Neural progenitor cell (in vitro differentiated cells): Measurements from ENCODE around the gene PYGB. TPM values are rescaled to one million over a fixed set of nuclear protein-coding genes. Genes with fewer than 3 reads are reported as not detected.
A peak's percentile ranks its signal among the peaks of the same experiment; 100 is the strongest.
"Not testable (repeated sequence)": the region's sequence is repeated elsewhere in the genome, so short reads cannot be mapped to it uniquely, and the experiment has no call there.

Experiments
- DNase-seq: peaks from one replicate; pipeline ENCODE4 v3.0.0-alpha.2; 2016; ENCODE audit warnings: low spot score
- H2AFZ ChIP-seq: fragments of 200-600 bp; sonication (generic); replicated peaks from 2 replicates; pipeline ENCODE4 v1.6.1; 2016; ENCODE audit warnings: antibody characterized with exemption
- H3F3A ChIP-seq: fragments of 200-600 bp; sonication (generic); 2 replicates; pipeline ENCODE4 v1.6.1; 2016; ENCODE audit warnings: antibody characterized with exemption, low read depth
- H3K27ac ChIP-seq: fragments of 200-600 bp; sonication (generic); 2 replicates; pipeline ENCODE4 v1.5.1; 2016; ENCODE audit warnings: mild to moderate bottlenecking
- H3K27me3 ChIP-seq: fragments of 200-600 bp; sonication (generic); 2 replicates; pipeline ENCODE4 v1.6.1; 2016; ENCODE audit warnings: mild to moderate bottlenecking, moderate library complexity
- H3K36me3 ChIP-seq: fragments of 200-600 bp; sonication (generic); 2 replicates; pipeline ENCODE4 v1.5.1; 2016
- H3K4me1 ChIP-seq: fragments of 200-600 bp; sonication (generic); 2 replicates; pipeline ENCODE4 v1.6.1; 2016; ENCODE audit warnings: mixed run types
- H3K4me2 ChIP-seq: fragments of 200-600 bp; sonication (generic); 2 replicates; pipeline ENCODE4 v1.6.1; 2016
- H3K4me3 ChIP-seq: fragments of 200-600 bp; sonication (generic); 2 replicates; pipeline ENCODE4 v1.5.1; 2016
- H3K79me2 ChIP-seq: fragments of 200-600 bp; sonication (generic); 2 replicates; pipeline ENCODE4 v1.6.1; 2016; ENCODE audit warnings: low read depth
- H3K9ac ChIP-seq: fragments of 200-600 bp; sonication (generic); 2 replicates; pipeline ENCODE4 v1.6.1; 2016
- H3K9me3 ChIP-seq: fragments of 200-600 bp; sonication (generic); 2 replicates; pipeline ENCODE4 v1.5.1; 2016; ENCODE audit warnings: low read depth
- H4K20me1 ChIP-seq: fragments of 200-600 bp; sonication (generic); 2 replicates; pipeline ENCODE4 v1.6.1; 2016; ENCODE audit warnings: low read depth
- H3K27ac Mint-ChIP-seq: 3 replicates; pipeline ENCODE4 v1.8.0; 2021; ENCODE audit warnings: mixed read lengths
- H3K27me3 Mint-ChIP-seq: 2 replicates; pipeline ENCODE4 v1.8.0; 2022; ENCODE audit warnings: low read depth, mild to moderate bottlenecking, inconsistent platforms, moderate library complexity, mixed read lengths; ENCODE audit not compliant: insufficient read depth
- H3K36me3 Mint-ChIP-seq: 3 replicates; pipeline ENCODE4 v1.8.0; 2021; ENCODE audit warnings: mixed read lengths
- H3K4me1 Mint-ChIP-seq: 3 replicates; pipeline ENCODE4 v1.8.0; 2021; ENCODE audit warnings: mixed read lengths
- H3K4me3 Mint-ChIP-seq: 3 replicates; pipeline ENCODE4 v1.8.0; 2021; ENCODE audit warnings: mild to moderate bottlenecking, moderate library complexity, mixed read lengths
- H3K9me3 Mint-ChIP-seq: 3 replicates; pipeline ENCODE4 v1.8.0; 2020; ENCODE audit warnings: mixed read lengths
- CTCF ChIP-seq: fragments of 200-600 bp; sonication (generic); IDR thresholded peaks from 2 replicates; pipeline ENCODE4 v1.5.1; 2017; ENCODE audit warnings: antibody characterized with exemption, mild to moderate bottlenecking
- EZH2 ChIP-seq: fragments of 200-600 bp; sonication (generic); IDR thresholded peaks from 2 replicates; pipeline ENCODE4 v1.6.1; 2017; ENCODE audit warnings: antibody characterized with exemption, mild to moderate bottlenecking, moderate library complexity
- EZH2phosphoT487 ChIP-seq: fragments of 200-600 bp; sonication (generic); IDR thresholded peaks from 2 replicates; pipeline ENCODE4 v1.6.1; 2017; ENCODE audit warnings: antibody characterized with exemption
- total RNA-seq: library from RNA; depleted of rRNA; stranded (reverse); fragments of >200 nt; gene quantifications from 2 replicates; pipeline ENCODE4 v1.2.3, GENCODE V29; 2015; ENCODE audit warnings: low replicate concordance

PYGB gene
- total RNA-seq, 1 donor from 2014 or later, result 40.9 TPM

GRCh38 chr20:25239387-25240370 lies 8.2 kb upstream of the PYGB start:
- TF ChIP-seq EZH2 (no peak), EZH2phosphoT487 (no peak), CTCF (no peak)
- no peak for DNase-seq
- H3K27me3 ChIP-seq, result no peaks in the 10 kb centered on the region
- no peaks in the 10 kb centered on the region for H3K79me2 ChIP-seq
- Mint-ChIP-seq H3K27me3 (peaks cover 15% of the 10 kb centered on the region), H3K27ac (no peak overlapping the region), H3K9me3 (peaks cover 2% of the 10 kb centered on the region), H3K4me1 (peaks cover 29% of the 10 kb centered on the region), H3K36me3 (peaks cover 2% of the 10 kb centered on the region), H3K4me3 (no peak overlapping the region)
- no peak overlapping the region for H3K4me3 ChIP-seq
- H2AFZ ChIP-seq, result no peak overlapping the region
- H3K4me2 ChIP-seq, result no peak overlapping the region
- H3F3A ChIP-seq, result peaks cover 23% of the 10 kb centered on the region
- peaks cover 30% of the 10 kb centered on the region for H3K4me1 ChIP-seq
- no peaks in the 10 kb centered on the region for H3K36me3 ChIP-seq
- no peak overlapping the region for H3K27ac ChIP-seq
- no peaks in the 10 kb centered on the region for H3K9me3 ChIP-seq
- H3K9ac ChIP-seq, result no peak overlapping the region
- H4K20me1 ChIP-seq, result no peaks in the 10 kb centered on the region

- peak overlapping the region; percentile 52 for H3K4me2 ChIP-seq
- H2AFZ ChIP-seq, result peak overlapping the region; percentile 60
- not testable (repeated sequence) for H3K9me3 ChIP-seq, H3K36me3 ChIP-seq, H3K9ac ChIP-seq, H3K27ac Mint-ChIP-seq, H3K9me3 Mint-ChIP-seq, H3K27ac ChIP-seq, H3K4me3 ChIP-seq, H3K79me2 ChIP-seq, H3K27me3 ChIP-seq, H3K36me3 Mint-ChIP-seq, H4K20me1 ChIP-seq, H3K4me3 Mint-ChIP-seq
- H3K4me1 Mint-ChIP-seq, result peaks cover 32% of the 10 kb centered on the region
- peaks cover 16% of the 10 kb centered on the region for H3K27me3 Mint-ChIP-seq
- H3K4me1 ChIP-seq, result peaks cover 33% of the 10 kb centered on the region
- peak; percentile 30 for DNase-seq
- peaks cover 17% of the 10 kb centered on the region for H3F3A ChIP-seq
These were observed 6.8 kb upstream of the PYGB start for GRCh38 chr20:25240851-25241658.

GRCh38 chr20:25241659-25241955 lies 6.3 kb upstream of the PYGB start:
- not testable (repeated sequence) for H3K9me3 ChIP-seq, H4K20me1 ChIP-seq, H3K36me3 ChIP-seq, H3K79me2 ChIP-seq, H3K9ac ChIP-seq, H3K27ac ChIP-seq, H3K27me3 ChIP-seq, DNase-seq, H3K27ac Mint-ChIP-seq, H3K36me3 Mint-ChIP-seq, H3K4me3 ChIP-seq, H3K4me3 Mint-ChIP-seq, H3K9me3 Mint-ChIP-seq
- Mint-ChIP-seq H3K27me3 (peaks cover 21% of the 10 kb centered on the region), H3K4me1 (peaks cover 34% of the 10 kb centered on the region)
- Histone ChIP-seq H3K4me2 (peak overlapping the region; percentile 52), H3F3A (peaks cover 20% of the 10 kb centered on the region), H3K4me1 (peaks cover 35% of the 10 kb centered on the region), H2AFZ (peak overlapping the region; percentile 60)

GRCh38 chr20:25242231-25242630 lies 5.7 kb upstream of the PYGB start:
- peaks cover 41% of the 10 kb centered on the region for H3K4me1 Mint-ChIP-seq
- Histone ChIP-seq H2AFZ (no peak overlapping the region), H3K4me3 (no peak overlapping the region), H3K27ac (no peak overlapping the region), H3K9me3 (no peaks in the 10 kb centered on the region), H3K9ac (no peak overlapping the region), H3K4me1 (peaks cover 39% of the 10 kb centered on the region), H3K27me3 (peaks cover 16% of the 10 kb centered on the region), H4K20me1 (no peaks in the 10 kb centered on the region), H3F3A (peaks cover 26% of the 10 kb centered on the region), H3K36me3 (no peaks in the 10 kb centered on the region), H3K4me2 (peak overlapping the region; percentile 52), H3K79me2 (no peaks in the 10 kb centered on the region)
- peaks cover 2% of the 10 kb centered on the region for H3K36me3 Mint-ChIP-seq
- TF ChIP-seq EZH2, result no peak
- no peak for TF ChIP-seq EZH2phosphoT487
- TF ChIP-seq CTCF, result no peak
- H3K4me3 Mint-ChIP-seq, result no peak overlapping the region
- DNase-seq, result no peak
- peaks cover 2% of the 10 kb centered on the region for H3K9me3 Mint-ChIP-seq
- H3K27ac Mint-ChIP-seq, result no peak overlapping the region
- H3K27me3 Mint-ChIP-seq, result peaks cover 23% of the 10 kb centered on the region
